Activated CD8-positive, alpha-beta memory T cell treated with anti-CD3 and anti-CD28 coated beads, Interleukin-2, amount 50 U/mL, for 24 hours (primary cell): ENCODE data around the gene SPRR2D.
"Not testable (repeated sequence)": the region's sequence is repeated elsewhere in the genome, so short reads cannot be mapped to it uniquely, and the experiment has no call there.

Experiments
- DNase-seq: peaks from one replicate; pipeline ENCODE4 v3.0.0-alpha.2; 2020; ENCODE audit errors: extremely low read depth

Gene SPRR2D

GRCh38 chr1:153011235-153011758, 29.6 kb downstream of the SPRR2D start:
- DNase-seq: not testable (repeated sequence)

DNA sequence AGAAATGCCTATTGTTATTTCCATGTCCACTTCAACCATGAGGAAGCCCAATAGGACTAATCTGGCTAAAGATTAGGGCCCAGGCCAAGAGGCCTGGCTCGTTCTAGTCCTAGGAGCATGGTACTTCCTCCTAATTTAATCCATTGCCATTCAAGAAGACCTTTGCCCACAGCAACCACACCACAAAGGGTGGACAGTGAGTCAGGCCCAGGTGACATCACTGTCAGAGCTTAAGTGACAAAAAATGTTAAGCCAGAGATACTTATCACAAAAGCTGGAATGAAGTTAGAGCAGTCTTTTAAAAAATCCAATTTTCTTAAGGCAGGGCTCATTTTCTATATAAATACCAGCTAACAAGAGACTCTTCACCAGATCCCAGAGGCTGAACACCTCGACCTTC, 39.5 kb downstream of the SPRR2D start, which contains the start of gene SPRR3:
Gene SPRR3, plus strand, starts transcription at position 368 of the 400 bp plus-strand sequence. CDS start 1,272 bp downstream, outside the sequence.
- no peak for DNase-seq

GRCh38 chr1:153000294-153000693, 40.6 kb downstream of the SPRR2D start:
- no peak for DNase-seq

DNA sequence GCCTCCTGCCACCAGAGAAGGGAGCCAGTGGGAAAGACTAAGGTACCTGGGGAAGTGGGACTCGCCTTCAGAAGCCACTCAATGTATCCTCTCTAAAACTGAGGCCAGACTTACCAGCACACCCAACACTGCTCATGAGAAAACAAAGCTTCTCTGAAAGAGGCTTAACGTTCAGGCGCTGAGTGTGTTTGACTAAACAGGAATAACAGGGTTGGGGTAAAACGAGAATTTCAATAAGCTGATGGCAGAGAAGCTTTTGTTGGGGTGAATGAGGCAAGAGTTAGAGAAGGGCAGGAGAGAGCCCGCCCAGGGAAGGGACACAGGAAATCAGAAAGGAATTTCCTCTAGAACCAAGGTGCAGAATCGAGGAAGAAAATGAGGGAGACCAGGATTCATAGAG, 41.1 kb downstream of the SPRR2D start:
- DNase-seq: no peak

DNA sequence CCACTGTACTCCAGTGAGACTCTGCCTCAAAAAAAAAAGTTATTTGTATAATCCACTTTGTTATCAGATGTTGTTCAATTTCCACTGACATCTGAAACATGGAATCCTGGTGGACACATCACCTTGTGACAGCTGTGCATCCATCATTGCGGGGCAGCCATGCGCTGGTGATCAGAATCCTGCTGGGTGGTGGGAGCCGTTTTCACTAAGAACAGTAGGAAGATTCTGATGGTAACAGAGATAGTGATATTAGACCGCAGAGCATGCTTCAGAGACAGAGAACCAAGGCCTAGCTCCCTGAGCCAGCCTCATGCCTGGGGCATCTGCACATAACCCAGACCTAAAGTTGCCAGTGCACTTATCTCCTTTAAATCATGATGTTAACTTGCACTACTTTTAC, 42.4 kb downstream of the SPRR2D start:
- no peak for DNase-seq

- no peak for DNase-seq
Observed at GRCh38 chr1:152997901-152998300, 43.0 kb downstream of the SPRR2D start.

DNA sequence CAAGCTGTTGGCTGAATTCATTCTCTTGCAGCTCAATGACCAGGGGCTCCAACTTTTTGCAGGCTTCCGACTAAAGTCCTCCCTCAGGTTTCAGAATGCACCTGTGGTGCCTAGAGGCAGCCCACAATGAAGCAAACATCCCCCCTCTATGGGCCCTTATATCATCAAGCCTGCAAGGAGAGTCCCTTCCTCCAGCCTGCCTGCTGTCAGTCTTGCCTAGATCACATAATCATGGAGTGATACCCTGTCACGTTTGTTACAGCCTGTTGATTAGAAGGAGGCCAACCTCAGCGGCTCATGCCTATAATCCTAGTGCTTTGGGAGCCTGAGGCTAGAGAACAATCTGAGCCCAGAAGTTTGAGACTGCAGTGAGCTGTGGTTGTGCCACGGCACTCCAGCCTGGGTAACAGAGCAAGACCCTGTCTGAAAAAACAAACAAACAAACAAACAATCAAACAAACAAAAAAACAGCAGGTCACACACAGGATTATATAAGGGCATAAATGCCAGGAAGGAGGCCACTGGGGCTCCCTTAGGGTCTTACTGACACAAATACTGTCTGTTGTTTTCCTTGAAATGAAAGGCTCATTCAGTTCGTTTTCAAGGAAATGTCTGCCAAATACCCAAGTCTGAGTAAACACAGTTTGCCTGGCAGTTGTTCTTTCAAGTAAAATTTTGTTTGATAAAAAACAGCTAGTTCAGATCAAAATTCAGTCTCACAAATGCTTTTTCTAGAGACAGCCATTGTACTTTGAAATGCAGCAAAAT, 44.1 kb downstream of the SPRR2D start:
- DNase-seq: no peak

GRCh38 chr1:152995842-152996241, 45.1 kb downstream of the SPRR2D start:
- DNase-seq: no peak

- no peak for DNase-seq
Observed at GRCh38 chr1:152993186-152993585, 47.7 kb downstream of the SPRR2D start.
